Hepatocyte (in vitro differentiated cells): ENCODE results near the gene HACD2.

ENCODE experiments used
- CTCF ChIP-seq: fragments of 200-600 bp; sonication (generic); IDR thresholded peaks from 2 replicates; pipeline ENCODE4 v1.5.1; 2016; ENCODE audit warnings: antibody characterized with exemption, mild to moderate bottlenecking; ENCODE audit not compliant: poor library complexity
- EZH2 ChIP-seq: fragments of 200-600 bp; sonication (generic); IDR thresholded peaks from 2 replicates; pipeline ENCODE4 v1.6.1; 2016; ENCODE audit warnings: antibody characterized with exemption, mild to moderate bottlenecking, borderline replicate concordance
- EZH2phosphoT487 ChIP-seq: fragments of 200-600 bp; sonication (generic); IDR thresholded peaks from one replicate; pipeline ENCODE4 v1.6.1; 2018; ENCODE audit warnings: antibody characterized with exemption, mild to moderate bottlenecking, low read depth, moderate library complexity; ENCODE audit not compliant: unreplicated experiment, severe bottlenecking

DNA sequence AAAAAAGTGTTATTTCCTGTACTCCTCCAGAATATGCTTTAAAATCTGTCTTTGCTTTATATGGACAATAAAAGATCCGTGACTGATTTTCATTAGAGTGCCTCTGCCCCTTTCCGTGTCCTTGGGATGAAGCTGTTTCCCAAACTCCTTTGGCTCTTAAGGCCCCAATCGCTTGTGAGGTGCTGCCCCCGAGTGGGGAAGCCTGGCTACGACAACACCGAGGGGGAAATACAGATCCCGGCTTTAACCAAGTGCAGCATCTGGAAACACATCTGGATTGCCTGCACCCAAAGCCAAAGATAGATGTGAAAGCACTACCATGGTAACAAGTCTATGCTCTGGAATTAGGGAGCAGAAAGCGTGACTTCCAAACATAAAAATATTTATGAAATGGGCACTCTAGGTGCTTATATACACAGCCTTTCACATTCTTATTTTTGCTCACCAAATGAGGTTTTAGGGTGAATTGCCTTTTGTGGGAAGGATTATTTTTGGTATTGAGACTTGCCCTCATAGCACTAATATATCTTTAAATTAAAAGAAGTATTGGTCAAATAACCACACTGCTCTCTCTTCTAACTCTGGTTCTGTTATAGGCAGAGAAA lies 95.4 kb downstream of the HACD2 start:
- TF ChIP-seq CTCF, result peak; percentile 94
- no peak for TF ChIP-seq EZH2phosphoT487
- no peak for TF ChIP-seq EZH2
